ENCODE results near the gene MTHFD2L.

Gene MTHFD2L

DNA sequence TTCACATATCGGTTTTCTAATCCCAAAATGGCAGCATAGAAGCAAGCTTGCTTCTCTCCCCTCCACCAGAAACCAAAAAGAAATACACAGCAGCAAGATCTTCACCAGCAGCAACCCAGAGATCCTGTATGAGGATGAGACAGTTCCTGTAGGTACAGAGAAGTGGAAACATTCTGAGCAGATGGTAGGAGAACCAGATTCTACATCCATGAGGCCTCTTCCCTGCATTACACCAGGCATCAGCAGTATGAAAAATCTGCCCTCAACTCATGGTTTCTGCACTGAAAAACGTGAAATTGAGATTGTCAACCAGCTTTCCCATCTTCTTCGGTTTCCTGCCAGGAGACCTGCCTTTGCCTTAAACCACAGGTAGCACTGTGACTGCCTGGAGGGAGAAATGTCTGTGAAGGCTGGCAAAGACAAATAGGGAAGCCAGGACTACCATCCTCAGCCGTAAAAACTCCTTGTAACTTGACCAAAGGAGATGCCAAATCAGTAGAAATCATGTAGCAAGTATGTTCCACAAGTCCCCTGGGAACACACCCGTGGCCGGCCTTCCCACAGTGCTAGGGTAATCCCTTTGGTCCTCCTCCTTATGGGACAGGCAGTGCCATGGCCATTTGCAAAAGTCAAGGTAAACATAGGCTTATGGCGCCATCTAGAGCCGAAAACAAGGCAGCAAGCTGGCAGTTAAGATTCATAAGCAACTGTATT, 24.0 kb upstream of the MTHFD2L start:
- DNase-seq: peak; percentile 76

DNA sequence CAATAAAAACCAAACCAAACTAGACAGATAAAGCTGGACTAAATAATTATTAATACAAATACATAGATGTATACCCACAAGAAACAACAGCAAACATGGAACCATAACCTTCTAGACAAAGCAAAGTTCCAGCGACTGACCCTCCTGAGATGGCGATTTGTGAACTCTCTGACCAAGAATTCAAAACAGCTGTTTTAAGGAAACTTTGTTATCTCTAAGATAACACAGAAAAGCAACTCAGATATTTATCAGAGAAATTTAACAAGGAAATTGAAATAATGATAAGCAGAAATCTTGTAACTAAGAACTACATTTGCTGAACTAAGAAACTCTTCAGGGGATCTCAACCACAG, 23.4 kb upstream of the MTHFD2L start:
- no peak for DNase-seq

DNA sequence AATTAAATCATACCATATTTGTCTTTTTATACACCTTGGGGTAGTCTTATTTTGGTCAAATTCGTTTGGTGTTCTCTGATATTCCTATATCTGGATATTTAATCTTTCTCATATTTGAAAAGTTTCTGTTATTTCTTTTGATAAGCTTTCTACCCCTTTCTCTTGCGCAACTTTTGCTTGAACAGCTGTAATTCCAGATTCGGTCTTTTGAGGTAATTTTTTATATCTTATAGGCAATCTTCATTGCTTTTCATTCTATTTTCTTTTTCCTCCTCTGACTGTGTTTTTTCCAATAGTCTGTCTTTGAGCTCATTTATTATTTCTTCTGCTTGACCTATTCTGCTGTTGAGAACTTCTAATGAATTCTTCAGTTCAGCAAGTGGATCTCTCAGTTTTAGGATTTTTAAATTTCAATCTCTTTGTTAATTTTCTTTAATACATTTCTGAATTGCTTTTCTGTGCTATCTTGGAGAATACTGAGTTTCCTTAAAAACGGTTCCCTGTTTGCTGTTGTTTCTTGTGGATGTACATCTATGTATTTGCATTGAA, 11.3 kb upstream of the MTHFD2L start:
- DNase-seq: no peak

DNA sequence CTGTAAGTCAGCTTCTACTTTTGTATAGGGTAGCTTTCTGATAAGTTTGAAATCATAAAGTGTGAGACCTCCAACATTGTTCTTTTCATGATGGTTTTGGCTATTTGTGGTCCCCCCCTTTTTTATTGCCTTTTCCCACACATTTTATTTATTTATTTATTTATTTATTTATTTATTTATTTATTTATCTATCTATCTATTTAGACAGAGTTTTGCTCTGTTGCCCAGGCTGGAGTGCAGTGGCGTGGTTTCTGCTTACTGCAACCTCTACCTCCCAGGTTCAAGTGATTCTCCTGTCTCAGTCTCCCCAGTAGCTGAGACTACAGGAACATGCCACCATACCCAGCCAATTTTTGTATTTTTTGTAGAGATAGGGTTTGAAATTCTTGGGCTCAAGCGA, 9.7 kb upstream of the MTHFD2L start:
- DNase-seq: no peak

DNA sequence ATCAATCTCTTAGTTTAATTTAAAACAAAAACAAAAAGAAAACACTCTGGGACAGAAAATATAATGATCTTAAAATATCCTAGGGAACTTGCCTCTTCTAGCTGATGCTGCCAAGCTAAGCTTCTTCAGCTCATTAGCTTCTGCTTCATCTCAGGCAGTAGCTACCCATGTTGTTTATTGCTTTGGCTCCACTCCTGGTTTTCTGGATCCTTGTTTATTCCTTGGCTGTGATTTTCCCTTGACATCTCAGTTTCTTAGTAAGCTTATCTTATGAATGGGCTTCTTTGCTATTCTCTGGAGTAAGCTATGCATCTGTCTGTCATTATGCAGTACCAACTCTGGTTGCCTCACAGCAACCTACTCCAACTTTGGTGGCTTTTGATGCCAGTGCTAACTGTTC, 5.1 kb upstream of the MTHFD2L start:
- DNase-seq: no peak

DNA sequence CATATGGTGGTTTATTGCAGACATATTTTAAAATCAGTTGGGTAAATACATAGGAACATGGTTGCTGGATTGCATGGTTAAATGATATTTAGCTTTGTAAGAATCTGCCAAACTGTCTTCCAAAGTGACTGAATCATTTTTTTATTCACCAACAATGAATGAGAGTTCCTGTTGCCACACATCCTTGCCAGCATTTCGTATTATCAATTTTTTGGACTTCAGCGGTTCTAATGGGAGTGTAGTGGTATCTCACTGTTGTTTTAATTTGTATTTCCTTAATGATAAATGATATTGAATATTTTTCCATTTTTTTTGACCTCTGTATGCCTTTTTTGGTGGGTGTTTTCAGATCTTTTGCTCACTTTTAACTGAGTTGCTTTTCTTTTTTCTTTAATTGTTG, 1.4 kb upstream of the MTHFD2L start:
- no peak for DNase-seq

DNA sequence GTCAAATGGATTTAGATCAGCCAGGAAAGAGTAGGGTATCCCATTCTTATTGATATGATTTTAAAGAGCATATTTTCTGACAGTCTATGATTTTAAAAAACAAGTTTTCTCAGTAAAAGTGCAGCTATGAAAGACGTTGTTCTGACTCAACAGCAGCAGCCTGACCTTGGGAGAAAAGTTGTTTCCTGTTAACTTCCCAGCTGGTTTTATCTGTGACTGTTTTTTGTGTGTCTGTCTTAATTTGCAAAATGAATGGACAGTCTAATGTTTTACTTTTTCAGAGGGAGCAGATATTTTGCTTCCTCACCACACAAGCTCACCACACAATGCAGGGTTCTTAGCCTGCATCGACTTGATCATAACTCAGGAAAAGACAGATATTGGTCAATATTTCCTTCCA, 764 bp upstream of the MTHFD2L start:
- DNase-seq: no peak

DNA sequence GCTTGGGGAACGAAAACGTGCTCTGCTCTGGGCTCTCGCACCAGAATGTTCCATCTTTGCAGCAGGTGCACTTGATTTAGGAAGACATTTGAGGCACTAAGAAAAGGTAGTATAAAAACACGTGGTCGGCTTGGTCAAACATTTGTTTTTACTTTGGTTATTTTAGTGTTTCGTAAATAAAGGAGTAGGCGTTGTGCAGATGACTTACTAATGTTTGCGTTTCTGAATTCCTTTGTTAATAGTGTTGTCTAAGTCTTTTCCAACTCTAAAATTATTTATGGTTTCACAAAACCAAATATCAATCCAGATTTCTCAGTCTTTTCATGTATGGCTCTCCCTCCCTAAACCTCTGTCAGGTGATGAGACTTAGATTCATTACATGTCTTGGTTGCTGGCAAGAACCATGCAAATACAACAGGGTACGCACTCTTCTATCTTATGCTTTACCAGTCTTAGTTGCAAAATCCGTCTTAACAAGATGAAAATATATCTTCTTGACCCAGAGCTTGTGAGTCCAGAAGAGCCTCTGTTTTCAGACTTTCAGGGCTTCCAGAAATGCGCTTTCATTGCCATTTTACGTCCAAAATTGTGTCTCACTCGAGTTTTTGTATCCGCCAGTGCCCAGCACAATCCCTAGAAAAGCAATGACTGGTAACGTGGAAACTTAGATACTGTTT, 686 bp downstream of the MTHFD2L start:
- no peak for DNase-seq

DNA sequence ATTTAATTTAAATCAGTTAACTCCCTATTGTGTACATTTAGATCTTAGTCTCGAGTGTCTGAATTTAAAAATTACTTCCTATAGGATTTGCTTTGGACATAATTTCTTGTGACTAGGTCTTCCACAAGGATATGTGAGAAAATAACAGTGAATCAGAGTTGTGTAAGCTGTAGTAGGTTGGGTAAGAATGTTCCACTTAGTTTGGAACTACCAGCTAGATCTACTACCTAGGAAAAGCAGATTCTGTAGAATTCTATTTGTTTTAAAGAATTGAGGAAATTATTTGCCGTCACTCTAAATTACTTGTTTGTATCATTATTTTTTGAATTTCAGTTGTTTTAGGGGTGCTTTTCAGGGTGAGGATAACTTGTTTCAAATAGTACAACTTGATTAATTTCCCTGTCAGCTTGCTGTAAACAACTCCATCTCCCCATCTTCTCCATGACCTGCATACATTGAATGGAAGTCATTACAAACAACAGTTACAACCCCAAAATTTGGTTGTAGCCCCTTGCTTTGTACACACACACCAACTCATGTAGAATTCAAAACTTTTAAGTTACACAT, 1.3 kb downstream of the MTHFD2L start:
- no peak for DNase-seq

DNA sequence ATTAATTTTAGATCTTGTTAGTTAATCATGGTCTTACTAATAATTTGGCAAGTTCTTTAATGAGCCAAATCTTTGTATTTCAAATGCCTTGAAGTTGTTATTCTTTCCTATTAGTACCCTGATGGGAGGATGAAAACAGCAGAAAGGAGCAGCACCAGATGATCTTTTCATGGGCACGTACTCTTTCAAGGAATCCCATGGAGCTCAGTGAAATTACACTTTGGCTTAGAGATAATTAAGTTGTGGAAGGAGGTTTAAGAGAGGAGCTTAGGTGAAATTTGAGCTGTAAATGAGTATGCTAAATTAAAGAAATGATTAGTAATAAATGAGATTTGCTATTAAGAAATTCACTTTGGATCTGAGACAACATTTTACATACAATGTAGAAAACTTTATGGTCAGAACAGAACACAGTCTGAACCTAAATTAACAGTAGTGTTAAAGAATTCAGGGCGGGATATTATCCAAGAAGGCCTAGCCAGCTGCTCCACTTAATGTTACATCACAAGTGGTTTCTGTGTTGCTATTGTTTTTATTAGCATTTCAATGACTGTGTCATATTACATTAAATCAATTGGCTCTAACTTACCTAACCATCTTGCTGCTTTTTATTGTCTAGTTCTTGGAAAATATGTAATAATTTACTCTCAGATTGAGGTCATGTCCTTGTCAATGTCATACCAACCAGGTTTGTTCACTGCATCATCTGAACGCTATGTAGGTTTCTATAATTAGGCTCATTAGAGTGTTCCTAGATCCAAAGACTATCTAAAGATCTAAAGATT, 3.9 kb downstream of the MTHFD2L start:
- no peak for DNase-seq

DNA sequence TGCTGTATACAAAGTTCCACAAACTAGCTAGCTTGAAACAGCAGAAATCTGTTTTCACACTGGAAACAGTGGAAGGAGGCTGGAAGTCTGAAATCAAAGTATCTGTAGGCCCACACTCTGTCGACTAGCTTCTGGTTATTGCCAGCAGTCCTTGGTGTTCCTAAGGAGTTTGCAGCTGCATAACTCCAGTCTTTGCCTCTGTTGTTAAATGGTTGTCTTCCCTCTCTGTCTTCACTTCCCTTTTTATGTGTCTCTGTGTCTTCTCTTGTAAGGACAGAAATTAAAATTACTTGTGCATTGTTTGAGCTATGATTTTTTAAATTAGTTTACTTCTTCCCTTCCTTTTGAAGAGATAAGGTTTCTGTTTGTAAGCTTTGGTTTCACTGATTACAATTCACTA, 8.2 kb downstream of the MTHFD2L start:
- DNase-seq: no peak

DNA sequence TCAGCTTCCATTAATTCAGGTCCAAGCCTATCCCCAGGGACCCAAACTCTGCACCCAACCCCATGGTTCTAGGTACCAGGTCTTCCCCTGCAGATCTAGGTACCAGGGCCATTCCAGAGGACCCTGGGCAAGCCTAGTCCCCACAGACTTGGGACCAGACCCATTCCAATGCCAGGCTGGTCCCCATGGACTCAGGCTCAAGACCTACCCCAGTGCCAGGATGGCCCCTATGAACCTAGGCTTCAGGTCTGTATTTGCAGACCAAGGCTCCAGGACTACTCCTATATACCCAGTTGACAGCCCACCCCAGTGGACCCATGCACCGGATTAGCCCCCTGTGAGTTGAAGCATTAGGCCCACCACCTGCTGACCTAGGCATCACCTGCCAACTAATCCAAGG, 8.9 kb downstream of the MTHFD2L start:
- no peak for DNase-seq

DNA sequence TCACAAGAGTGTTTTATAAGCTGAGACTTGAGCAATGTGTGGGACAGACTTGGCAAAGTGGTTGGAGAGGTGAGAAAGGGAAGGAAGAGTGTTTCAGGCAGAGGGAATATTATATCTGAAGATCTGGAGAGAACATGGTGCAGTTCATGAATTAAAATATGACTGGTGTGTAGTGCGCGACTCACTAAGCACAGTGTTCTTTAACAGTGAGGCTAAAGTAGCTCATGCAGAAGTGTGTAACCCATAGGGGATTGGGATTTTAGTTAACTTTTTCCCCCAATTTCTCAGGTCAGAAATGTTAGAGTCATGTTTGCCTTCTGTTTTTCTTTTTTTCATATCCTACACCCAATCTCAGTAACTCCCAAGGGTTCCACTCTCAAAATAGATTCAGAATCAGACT, 9.7 kb downstream of the MTHFD2L start:
- DNase-seq: no peak

DNA sequence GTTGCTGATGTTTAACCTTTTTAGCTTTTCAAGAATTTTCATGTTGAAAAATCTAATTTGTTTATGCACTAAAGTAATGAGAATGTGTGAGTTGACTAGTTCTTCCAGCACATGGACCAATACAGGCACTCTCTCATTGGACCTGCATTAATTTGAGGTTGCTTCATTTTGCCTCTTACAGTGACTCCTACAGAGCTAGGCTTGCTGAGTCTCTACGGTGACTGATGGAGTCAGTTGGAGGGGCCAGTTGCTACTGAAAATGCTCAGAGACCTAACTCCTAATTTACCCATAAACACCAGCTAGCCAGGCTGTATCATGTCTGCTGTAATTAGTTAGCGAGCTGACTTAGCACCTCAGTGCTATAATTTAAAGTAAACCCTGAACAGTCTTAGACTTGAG, 10.9 kb downstream of the MTHFD2L start:
- DNase-seq: no peak

DNA sequence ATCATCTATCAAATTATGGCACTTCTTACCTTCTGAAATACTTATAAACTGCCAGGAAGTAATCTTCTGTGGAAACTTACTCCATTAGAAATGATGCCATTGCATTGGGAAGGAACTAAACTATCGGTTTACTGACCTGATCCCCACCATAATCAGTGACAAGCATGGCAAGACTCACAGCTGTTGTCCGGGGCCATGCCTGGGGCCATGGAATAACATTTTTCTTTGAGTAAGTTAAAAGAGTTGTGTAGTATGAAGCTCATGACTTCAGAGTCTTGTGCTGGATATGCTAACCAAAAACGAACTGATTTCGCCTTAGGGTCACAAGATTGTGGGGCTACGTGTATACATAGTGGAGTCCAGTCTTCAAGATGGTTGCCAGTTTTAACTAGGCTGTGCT, 15.4 kb downstream of the MTHFD2L start:
- DNase-seq: no peak

DNA sequence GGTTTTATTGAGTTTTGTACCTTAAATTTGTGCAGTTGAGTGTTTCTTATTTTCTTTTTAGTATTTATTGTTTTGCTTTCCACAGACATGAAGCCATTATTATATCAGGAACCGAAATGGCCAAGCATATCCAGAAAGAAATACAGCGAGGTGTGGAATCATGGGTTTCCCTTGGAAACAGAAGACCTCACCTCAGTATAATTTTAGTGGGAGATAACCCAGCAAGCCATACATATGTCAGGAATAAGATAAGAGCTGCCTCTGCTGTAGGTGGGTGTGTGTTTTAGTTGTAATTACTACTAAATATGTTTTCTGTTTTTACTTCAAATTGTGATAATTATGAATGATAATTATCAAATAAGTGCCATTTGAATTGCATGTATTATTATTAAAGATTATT, 16.5 kb downstream of the MTHFD2L start:
- no peak for DNase-seq

DNA sequence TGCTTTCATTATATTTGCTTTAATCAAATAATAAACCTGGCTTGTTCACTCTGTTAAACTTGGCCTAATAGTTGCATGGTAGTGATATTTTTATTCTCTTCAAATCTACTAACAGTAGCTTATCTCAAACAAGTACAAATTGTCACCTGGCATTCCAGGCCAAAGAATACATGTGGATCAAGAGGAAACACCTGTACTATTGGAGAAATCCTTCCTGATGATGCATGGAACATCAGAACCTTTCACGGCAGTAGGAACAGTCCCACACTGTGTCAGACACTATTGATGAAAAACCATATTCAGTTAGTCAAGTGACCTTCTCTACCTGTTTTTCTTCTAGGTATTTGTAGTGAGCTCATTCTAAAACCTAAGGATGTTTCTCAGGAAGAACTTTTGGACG, 17.0 kb downstream of the MTHFD2L start:
- DNase-seq: no peak

DNA sequence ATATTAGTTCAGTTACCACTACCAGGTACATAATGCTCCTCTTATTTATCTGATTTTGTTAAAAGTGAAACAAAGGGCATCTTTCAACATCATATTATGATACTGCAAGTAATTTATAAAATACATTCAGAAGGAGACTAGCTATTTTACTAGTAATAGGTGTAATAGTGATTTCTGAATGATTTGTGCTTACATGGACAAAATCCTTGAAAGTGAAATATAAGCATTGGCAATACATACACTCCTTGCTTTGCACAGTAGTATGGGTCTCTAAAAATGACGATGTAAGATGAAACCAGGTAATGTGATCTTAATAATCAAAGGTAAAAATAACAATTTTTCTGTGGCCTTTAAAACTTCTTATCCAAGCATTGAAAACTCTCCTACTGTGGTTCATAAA, 17.5 kb downstream of the MTHFD2L start:
- DNase-seq: no peak

DNA sequence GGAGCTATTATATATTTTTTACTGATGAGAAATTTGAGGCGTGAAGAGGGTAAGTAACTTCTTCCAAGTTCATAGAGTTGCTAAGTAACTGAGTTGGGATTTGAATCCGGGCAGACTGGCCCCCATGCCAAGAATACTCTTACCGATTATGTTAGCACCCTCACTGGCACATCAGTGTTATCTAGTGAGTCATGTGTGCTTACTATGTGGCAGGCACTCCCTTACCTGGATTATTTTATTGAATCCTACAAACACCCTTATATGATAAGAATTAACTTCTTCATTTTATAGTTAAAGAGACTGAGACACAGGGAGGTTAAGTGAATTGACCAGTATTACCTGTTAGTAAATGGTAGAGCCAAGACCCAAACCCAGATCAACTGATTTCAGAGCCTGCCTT, 20.9 kb downstream of the MTHFD2L start:
- no peak for DNase-seq

DNA sequence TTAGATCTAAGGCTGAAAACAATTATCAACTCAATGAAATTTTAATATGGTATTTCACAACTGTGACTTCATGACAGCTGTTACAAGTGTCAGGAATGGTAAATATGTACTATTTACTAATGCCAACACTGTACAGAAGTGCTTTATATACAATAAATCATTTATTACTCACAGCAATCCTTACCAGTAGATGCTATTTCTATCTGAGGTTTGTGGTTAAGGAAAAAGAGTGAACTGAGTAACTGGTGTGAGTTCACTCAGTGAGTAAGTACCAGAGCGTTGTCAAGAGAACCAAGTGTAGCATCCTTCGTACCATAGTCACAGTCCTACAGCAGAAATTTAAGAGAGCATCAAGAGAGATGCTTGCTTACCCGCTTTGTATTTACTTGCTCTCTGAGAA, 23.3 kb downstream of the MTHFD2L start:
- DNase-seq: no peak

DNA sequence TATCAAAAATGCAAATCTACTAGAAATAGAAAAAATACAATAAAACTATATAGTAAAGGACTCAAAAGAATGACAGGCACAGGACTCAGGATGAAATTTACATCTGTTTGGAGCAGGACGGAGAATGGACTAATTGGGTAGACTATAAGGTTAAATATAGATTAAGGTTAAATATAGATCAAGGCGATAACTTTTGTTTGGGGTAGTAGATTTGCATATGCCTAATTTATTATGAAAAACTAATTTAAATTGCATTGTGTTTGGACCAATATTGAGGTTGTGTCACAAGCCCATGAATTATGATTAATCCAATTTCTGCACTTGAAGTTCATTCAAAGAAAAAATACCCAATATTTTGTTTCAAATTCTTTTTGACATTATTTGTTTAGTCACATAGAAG, 31.0 kb downstream of the MTHFD2L start:
- DNase-seq: no peak

DNA sequence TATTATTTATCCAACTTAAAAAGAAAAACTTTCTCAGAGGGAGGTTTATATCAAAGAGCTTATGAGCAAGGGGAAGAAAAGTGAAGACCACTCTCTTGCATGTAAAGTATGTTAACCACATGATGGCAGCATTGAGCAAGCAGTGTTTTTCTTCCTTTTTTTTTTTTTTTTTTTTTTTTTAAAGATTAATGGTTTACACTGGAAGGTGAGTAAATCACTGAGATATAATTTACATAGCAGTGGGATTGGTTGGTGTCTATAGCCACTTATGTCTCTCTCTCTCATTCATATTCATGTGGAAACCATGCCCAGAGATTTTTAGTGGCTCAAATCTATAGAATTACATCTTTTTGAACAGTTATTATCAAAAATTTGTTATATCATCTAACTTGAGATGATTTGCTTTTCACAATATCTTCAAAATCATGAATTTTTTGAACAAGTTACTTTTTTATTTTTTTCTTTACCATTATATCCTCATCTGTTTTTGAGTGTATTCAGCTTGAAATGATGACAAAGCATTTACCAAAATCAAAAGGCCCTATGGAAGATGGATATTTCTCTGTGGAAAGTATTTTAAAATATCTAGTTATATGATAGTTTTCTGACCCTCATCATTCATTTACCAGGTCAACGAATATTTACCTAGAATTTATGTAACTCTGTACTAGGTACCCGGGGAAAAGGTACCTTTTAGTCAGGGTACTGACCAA, 31.6 kb downstream of the MTHFD2L start:
- peak; percentile 36 for DNase-seq

DNA sequence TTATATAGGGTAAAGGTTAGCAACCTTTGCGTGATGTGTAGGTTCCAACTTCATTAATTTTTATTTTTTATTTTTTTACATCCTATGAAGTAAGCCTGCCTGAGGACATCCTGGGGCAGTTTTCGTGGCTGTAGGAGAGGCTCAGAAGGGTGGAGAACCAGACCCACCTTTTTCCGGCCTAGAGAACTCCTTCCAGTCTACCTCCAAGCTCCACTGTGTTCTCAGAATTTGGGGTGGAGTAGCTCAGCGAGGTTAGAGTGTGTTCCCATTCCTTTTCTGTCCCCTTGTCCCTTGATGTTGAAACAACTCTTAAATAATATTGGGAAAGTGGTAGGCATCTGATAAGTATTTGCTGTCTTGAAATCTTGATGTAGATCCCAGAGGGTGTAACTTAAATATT, 32.4 kb downstream of the MTHFD2L start:
- no peak for DNase-seq

Data from amniotic stem cell (primary cell).